H9 (cell line): ENCODE data around the gene ZCWPW2. TPM values are rescaled to one million over a fixed set of nuclear protein-coding genes. Genes with fewer than 3 reads are reported as not detected.

Source experiments
- DNase-seq: peaks from one replicate; pipeline ENCODE4 v3.0.0-alpha.2; 2017
- H2AFZ ChIP-seq: one replicate; pipeline ENCODE4 v1.6.1; 2013; ENCODE audit warnings: mild to moderate bottlenecking, low read length, control low read depth, moderate library complexity
- H2AK5ac ChIP-seq: 2 replicates; pipeline ENCODE4 v1.6.1; 2013; ENCODE audit warnings: low read length, control low read depth, mixed read lengths; ENCODE audit not compliant: insufficient read length
- H2BK120ac ChIP-seq: one replicate; pipeline ENCODE4 v1.6.1; 2013; ENCODE audit warnings: low read depth, mild to moderate bottlenecking, low read length, control low read depth, inconsistent platforms; ENCODE audit not compliant: poor library complexity, severe bottlenecking
- H2BK12ac ChIP-seq: 2 replicates; pipeline ENCODE4 v1.6.1; 2013; ENCODE audit warnings: low read length, control low read depth, mixed read lengths, low read depth; ENCODE audit not compliant: insufficient read length
- H2BK15ac ChIP-seq: 2 replicates; pipeline ENCODE4 v1.6.1; 2013; ENCODE audit warnings: low read depth, low read length, control low read depth
- H2BK20ac ChIP-seq: one replicate; pipeline ENCODE4 v1.6.1; 2013; ENCODE audit warnings: low read depth, mild to moderate bottlenecking, low read length, control low read depth, inconsistent platforms; ENCODE audit not compliant: poor library complexity, severe bottlenecking
- H2BK5ac ChIP-seq: 2 replicates; pipeline ENCODE4 v1.6.1; 2013; ENCODE audit warnings: low read length, control low read depth, mixed read lengths; ENCODE audit not compliant: insufficient read length
- H3K14ac ChIP-seq: 2 replicates; pipeline ENCODE4 v1.6.1; 2013; ENCODE audit warnings: low read length, control low read depth; ENCODE audit not compliant: insufficient read depth
- H3K18ac ChIP-seq: 2 replicates; pipeline ENCODE4 v1.6.1; 2013; ENCODE audit warnings: low read depth, mild to moderate bottlenecking, mixed read lengths, low read length, control low read depth; ENCODE audit not compliant: insufficient read length
- H3K23ac ChIP-seq: 2 replicates; pipeline ENCODE4 v1.6.1; 2013; ENCODE audit warnings: low read length, control low read depth, mixed read lengths, low read depth; ENCODE audit not compliant: insufficient read length
- H3K23me2 ChIP-seq: 2 replicates; pipeline ENCODE4 v1.6.1; 2013; ENCODE audit warnings: low read depth, mild to moderate bottlenecking, mixed read lengths, low read length, control low read depth; ENCODE audit not compliant: insufficient read length, poor library complexity, severe bottlenecking
- H3K27ac ChIP-seq: 2 replicates; pipeline ENCODE4 v1.5.1; 2013; ENCODE audit warnings: low read length, control low read depth, mixed read lengths, low read depth; ENCODE audit not compliant: insufficient read length
- H3K27me3 ChIP-seq: 2 replicates; pipeline ENCODE4 v1.6.1; 2013; ENCODE audit warnings: low read length, control low read depth, inconsistent platforms; ENCODE audit not compliant: insufficient read depth
- H3K4ac ChIP-seq: 2 replicates; pipeline ENCODE4 v1.6.1; 2013; ENCODE audit warnings: low read depth, mild to moderate bottlenecking, control low read depth, inconsistent platforms, low read length, moderate library complexity
- H3K4me1 ChIP-seq: 2 replicates; pipeline ENCODE4 v1.6.1; 2013; ENCODE audit warnings: low read length, control low read depth, inconsistent platforms; ENCODE audit not compliant: insufficient read depth
- H3K4me2 ChIP-seq: 2 replicates; pipeline ENCODE4 v1.6.1; 2013; ENCODE audit warnings: low read length, control low read depth, mixed read lengths; ENCODE audit not compliant: insufficient read length, insufficient read depth
- H3K56ac ChIP-seq: 2 replicates; pipeline ENCODE4 v1.6.1; 2013; ENCODE audit warnings: low read depth, mild to moderate bottlenecking, mixed read lengths, low read length, control low read depth; ENCODE audit not compliant: insufficient read length
- H3K79me1 ChIP-seq: 2 replicates; pipeline ENCODE4 v1.6.1; 2013; ENCODE audit warnings: low read depth, mild to moderate bottlenecking, moderate library complexity, low read length, control low read depth, inconsistent platforms; ENCODE audit not compliant: insufficient read depth, poor library complexity, severe bottlenecking
- H3K79me2 ChIP-seq: 2 replicates; pipeline ENCODE4 v1.6.1; 2013; ENCODE audit warnings: low read length, control low read depth, inconsistent platforms; ENCODE audit not compliant: insufficient read depth
- H3K9ac ChIP-seq: 2 replicates; pipeline ENCODE4 v1.6.1; 2013; ENCODE audit warnings: low read length, control low read depth, mixed read lengths; ENCODE audit not compliant: insufficient read length; ENCODE audit errors: extremely low read depth
- H3K9me3 ChIP-seq: one replicate; pipeline ENCODE4 v1.6.1; 2013; ENCODE audit warnings: low read depth, low read length, inconsistent platforms; ENCODE audit not compliant: control insufficient read depth
- H3T11ph ChIP-seq: one replicate; pipeline ENCODE4 v1.6.1; 2013; ENCODE audit warnings: mild to moderate bottlenecking, low read length, control low read depth, inconsistent platforms
- H4K20me1 ChIP-seq: one replicate; pipeline ENCODE4 v1.6.1; 2013; ENCODE audit not compliant: control insufficient read depth, insufficient read length, insufficient read depth
- H4K5ac ChIP-seq: 2 replicates; pipeline ENCODE4 v1.6.1; 2013; ENCODE audit warnings: low read depth, mild to moderate bottlenecking, mixed read lengths, low read length, control low read depth; ENCODE audit not compliant: insufficient read length
- H4K8ac ChIP-seq: replicated peaks from 2 replicates; pipeline ENCODE4 v1.6.1; 2013; ENCODE audit warnings: low read length, control low read depth, mixed read lengths, low read depth; ENCODE audit not compliant: insufficient read length
- H4K91ac ChIP-seq: 2 replicates; pipeline ENCODE4 v1.6.1; 2013; ENCODE audit warnings: low read depth, mild to moderate bottlenecking, moderate library complexity, mixed read lengths, low read length, control low read depth; ENCODE audit not compliant: insufficient read length
- H3K27ac Mint-ChIP-seq, 3 experiments: 2 replicates in 2 of 3; 3 replicates in 1 of 3; pipeline ENCODE4 v1.8.0; 2020 to 2021; ENCODE audit warnings: mixed read lengths in 3 of 3, mild to moderate bottlenecking in 1 of 3, moderate library complexity in 1 of 3
- H3K27me3 Mint-ChIP-seq: 2 replicates; pipeline ENCODE4 v1.8.0; 2021; ENCODE audit warnings: low read depth, mild to moderate bottlenecking, moderate library complexity, mixed read lengths
- H3K36me3 Mint-ChIP-seq, 3 experiments: 2 replicates in 2 of 3; 3 replicates in 1 of 3; pipeline ENCODE4 v1.8.0; 2020 to 2021; ENCODE audit warnings: low read depth in 3 of 3, mixed read lengths in 3 of 3; ENCODE audit not compliant: insufficient read depth in 1 of 3
- H3K4me1 Mint-ChIP-seq, 2 experiments: 2 replicates each; pipeline ENCODE4 v1.8.0; 2020; ENCODE audit warnings: mixed read lengths in 2 of 2
- H3K4me3 Mint-ChIP-seq, 2 experiments: 2 replicates in 1 of 2; 3 replicates in 1 of 2; pipeline ENCODE4 v1.8.0; 2020 to 2021; ENCODE audit warnings: mild to moderate bottlenecking in 2 of 2, mixed read lengths in 2 of 2, moderate library complexity in 1 of 2
- H3K9me3 Mint-ChIP-seq, 2 experiments: 2 replicates in 1 of 2; 3 replicates in 1 of 2; pipeline ENCODE4 v1.8.0; 2020; ENCODE audit warnings: mild to moderate bottlenecking in 2 of 2, mixed read lengths in 2 of 2, moderate library complexity in 1 of 2
- WGBS: extraction: QIAGEN DNeasy Blood & Tissue Kit; methylation state at CpG from one replicate; pipeline ENCODE4 v1.1.7; 2013; ENCODE audit warnings: missing lambda C conversion rate, low lambda C conversion rate, mixed read lengths; ENCODE audit not compliant: insufficient read length; ENCODE audit errors: extremely low coverage; 5-methylcytosine and 5-hydroxymethylcytosine counted together
- total RNA-seq: library from RNA; stranded (reverse); gene quantifications from 2 replicates; pipeline ENCODE4 v1.2.1, GENCODE V29; 2021
- TF ChIP-seq, protein P1 (sequence below): fragments of 200-600 bp; sonication (generic); conservative IDR thresholded peaks from 3 replicates; pipeline ENCODE4 v1.8.0; 2021; ENCODE audit warnings: antibody characterized with exemption, mild to moderate bottlenecking

The ZCWPW2 gene
- total RNA-seq, 1 experiment from 2014 or later = 0.35 TPM

DNA sequence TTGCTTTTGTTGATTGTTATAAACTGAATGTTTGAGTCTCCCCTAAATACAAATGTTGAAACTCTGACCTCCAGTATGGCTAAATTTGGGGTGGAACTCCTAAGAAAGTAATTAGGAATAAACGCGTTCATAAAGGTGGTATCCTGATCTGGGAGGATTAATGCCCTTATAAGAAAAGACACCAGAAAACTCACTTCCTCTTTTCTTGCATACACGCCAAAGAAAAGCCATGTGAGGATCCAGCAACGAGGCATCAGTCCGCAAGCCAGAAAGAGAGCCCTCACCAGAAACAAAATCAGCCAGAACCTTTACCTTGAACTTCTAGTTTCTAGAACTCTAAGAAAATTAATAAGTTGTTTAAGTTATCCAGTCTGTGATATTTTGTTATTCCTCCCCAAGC lies 37.5 kb downstream of the ZCWPW2 start:
- Histone ChIP-seq H3K23ac (no peak overlapping the region), H2AK5ac (no peak overlapping the region), H3K9me3 (no peaks in the 10 kb centered on the region), H3K27ac (no peak overlapping the region), H3K4ac (no peak overlapping the region), H3K27me3 (no peaks in the 10 kb centered on the region), H3K4me2 (no peak overlapping the region), H3K18ac (no peak overlapping the region), H3K4me1 (no peaks in the 10 kb centered on the region), H2BK20ac (no peak overlapping the region), H4K91ac (no peak overlapping the region), H2BK15ac (no peak overlapping the region), H2BK12ac (no peak overlapping the region), H2BK5ac (no peak overlapping the region), H3K9ac (no peak overlapping the region), H3K79me1 (no peaks in the 10 kb centered on the region), H2AFZ (no peak overlapping the region), H4K8ac (no peak overlapping the region), H3K14ac (no peak overlapping the region), H3T11ph (no peak overlapping the region), H3K56ac (no peak overlapping the region), H4K20me1 (no peaks in the 10 kb centered on the region), H2BK120ac (no peak overlapping the region), H3K79me2 (no peaks in the 10 kb centered on the region), H4K5ac (no peak overlapping the region), H3K23me2 (no peaks in the 10 kb centered on the region)
- no CpG with 5 or more reads among the region's 5 CpGs for WGBS
- no peak for DNase-seq
- TF ChIP-seq, protein P1, sequence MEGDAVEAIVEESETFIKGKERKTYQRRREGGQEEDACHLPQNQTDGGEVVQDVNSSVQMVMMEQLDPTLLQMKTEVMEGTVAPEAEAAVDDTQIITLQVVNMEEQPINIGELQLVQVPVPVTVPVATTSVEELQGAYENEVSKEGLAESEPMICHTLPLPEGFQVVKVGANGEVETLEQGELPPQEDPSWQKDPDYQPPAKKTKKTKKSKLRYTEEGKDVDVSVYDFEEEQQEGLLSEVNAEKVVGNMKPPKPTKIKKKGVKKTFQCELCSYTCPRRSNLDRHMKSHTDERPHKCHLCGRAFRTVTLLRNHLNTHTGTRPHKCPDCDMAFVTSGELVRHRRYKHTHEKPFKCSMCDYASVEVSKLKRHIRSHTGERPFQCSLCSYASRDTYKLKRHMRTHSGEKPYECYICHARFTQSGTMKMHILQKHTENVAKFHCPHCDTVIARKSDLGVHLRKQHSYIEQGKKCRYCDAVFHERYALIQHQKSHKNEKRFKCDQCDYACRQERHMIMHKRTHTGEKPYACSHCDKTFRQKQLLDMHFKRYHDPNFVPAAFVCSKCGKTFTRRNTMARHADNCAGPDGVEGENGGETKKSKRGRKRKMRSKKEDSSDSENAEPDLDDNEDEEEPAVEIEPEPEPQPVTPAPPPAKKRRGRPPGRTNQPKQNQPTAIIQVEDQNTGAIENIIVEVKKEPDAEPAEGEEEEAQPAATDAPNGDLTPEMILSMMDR = no peak
- H3K27me3 Mint-ChIP-seq = no peaks in the 10 kb centered on the region; the same call in 1 of the 2 replicates
- H3K36me3 Mint-ChIP-seq = no peaks in the 10 kb centered on the region
- no peak overlapping the region for H3K27ac Mint-ChIP-seq
- H3K4me1 Mint-ChIP-seq = no peaks in the 10 kb centered on the region
- H3K4me3 Mint-ChIP-seq = no peak overlapping the region
- no peaks in the 10 kb centered on the region; a peak in 1 of 5 replicates for H3K9me3 Mint-ChIP-seq
